HL-60/S4 (cell line): ENCODE results near the gene RAPGEF5.

Experiments used
- in situ Hi-C: fragments of 300-500 bp; cut with MboI; formaldehyde crosslinking; loops from 2 replicates; pipeline ENCODE4 v1.14.3; 2022; ENCODE audit warnings: low sequenced_read_pairs

The RAPGEF5 gene

DNA sequence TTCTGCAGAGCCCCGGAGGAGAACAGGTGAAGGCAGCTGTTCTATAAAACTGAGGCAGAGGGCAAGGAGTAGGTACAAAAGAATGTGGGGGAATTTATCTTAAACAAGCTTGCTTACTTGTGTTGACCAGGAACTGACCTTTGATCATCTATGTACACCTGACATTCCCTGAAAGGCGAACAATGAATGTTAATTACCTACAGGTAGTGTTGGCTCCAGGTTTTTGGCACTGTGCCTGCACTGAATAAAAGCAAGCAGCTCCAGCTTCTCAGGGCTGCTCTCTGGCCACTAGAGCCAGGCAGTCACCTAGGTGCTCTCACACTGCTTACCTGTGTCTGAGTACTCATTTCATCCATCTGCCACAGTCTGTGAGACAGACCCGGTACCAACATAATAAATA is 87.0 kb downstream of the RAPGEF5 start:
- in situ Hi-C loops = no loop called here

GRCh38 chr7:22268884-22269421 is 88.0 kb downstream of the RAPGEF5 start:
- in situ Hi-C loops = no loop called here

GRCh38 chr7:22267930-22268615 is 88.9 kb downstream of the RAPGEF5 start:
- in situ Hi-C loops = no loop called here

DNA sequence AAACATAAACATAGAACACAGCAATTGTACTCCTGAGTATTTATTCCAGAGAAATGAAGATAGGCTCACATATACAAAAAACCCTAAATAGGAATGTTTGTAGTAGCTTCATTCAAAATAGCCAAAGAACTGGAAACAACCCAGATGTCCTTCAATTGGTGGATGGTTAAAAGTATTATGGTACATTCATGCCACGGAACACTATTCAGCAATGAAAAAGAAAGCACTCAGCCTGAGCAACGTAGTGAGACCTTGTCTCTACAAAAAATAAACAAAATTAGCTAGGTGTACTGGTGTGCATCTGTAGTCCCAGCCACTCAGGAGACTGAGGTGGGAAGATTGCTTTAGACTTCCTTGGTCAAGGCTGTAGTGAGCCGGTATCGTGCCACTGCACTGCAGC is 94.4 kb downstream of the RAPGEF5 start:
- in situ Hi-C loops = no loop called here

GRCh38 chr7:22256541-22257096 is 100.3 kb downstream of the RAPGEF5 start:
- in situ Hi-C loops = no loop called here

- in situ Hi-C loops = no loop called here
These were observed 101.1 kb downstream of the RAPGEF5 start for GRCh38 chr7:22255834-22256233.

GRCh38 chr7:22255342-22255741 is 101.6 kb downstream of the RAPGEF5 start:
- in situ Hi-C loops = no loop called here

DNA sequence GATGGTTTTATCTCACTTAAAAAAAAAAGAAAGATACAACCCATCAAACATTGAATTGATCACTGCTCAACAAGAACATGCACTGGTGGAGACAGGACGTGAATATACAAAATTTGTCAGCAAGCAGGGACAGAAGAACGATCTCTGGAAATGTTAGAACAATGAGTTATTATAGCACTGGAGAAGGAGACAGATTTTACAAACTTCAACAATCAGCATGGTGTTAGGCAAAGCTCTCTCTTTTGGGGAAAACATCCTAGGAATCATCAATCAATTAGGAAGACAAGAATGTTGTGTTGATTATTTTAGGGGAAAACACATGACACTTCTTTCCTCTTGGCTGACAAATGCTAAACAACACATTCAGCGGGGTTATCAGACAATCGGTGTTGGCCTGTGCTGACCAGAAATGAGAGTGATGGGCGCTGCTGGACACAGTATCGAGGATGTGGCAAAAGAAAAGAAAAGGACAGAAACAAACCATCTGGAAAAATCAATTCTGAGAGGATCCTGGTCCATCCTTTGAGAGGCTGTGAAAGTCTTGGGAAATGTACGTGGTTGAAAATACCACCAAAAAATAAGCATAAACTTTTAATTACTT is 103.9 kb downstream of the RAPGEF5 start:
- in situ Hi-C loops = no loop called here

DNA sequence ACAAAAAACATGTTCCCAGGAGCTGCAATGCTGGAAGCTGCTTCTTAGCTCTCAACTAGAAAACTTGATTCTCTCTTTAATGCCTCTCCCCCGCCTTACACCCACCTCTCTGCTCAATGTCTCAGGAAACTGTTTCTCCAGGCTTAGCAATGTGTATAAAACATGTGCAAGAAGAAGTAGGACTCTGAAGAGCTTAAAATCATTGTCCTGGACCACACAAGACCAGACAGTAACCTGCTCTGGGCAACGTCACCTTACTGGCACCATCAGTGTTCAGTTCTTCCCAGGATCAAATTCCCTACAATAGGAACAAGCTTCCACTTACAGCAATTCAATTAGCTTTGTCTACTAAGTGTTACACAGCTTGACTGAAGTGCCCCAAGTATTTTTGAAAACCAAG is 104.9 kb downstream of the RAPGEF5 start:
- in situ Hi-C loops = no loop called here

GRCh38 chr7:22251281-22251680 is 105.7 kb downstream of the RAPGEF5 start:
- in situ Hi-C loops = no loop called here

DNA sequence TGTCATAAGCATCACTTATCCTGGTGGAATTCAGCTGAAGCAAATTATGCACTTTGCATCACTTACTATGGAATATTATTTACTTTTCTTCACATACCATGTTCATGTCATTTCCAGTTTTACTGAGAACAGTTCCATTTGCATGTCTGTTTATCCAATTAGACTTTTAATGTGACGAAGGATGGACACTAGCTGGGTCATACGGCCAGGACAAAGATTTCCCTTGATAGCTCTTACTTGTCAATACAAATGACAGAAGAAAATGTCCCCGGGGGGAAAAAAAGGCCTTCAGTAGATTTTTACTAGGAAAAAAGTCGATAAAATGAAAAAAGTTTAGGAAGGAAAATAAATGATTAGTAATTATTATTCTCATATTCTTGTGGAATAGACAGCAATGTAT is 106.6 kb downstream of the RAPGEF5 start:
- in situ Hi-C loops = no loop called here

- in situ Hi-C loops = no loop called here
These were observed 108.7 kb downstream of the RAPGEF5 start for GRCh38 chr7:22248111-22248809.

- in situ Hi-C loops = no loop called here
These were observed 115.1 kb downstream of the RAPGEF5 start for GRCh38 chr7:22241805-22242390.

- in situ Hi-C loops = no loop called here
These were observed 115.9 kb downstream of the RAPGEF5 start for GRCh38 chr7:22240904-22241571.

DNA sequence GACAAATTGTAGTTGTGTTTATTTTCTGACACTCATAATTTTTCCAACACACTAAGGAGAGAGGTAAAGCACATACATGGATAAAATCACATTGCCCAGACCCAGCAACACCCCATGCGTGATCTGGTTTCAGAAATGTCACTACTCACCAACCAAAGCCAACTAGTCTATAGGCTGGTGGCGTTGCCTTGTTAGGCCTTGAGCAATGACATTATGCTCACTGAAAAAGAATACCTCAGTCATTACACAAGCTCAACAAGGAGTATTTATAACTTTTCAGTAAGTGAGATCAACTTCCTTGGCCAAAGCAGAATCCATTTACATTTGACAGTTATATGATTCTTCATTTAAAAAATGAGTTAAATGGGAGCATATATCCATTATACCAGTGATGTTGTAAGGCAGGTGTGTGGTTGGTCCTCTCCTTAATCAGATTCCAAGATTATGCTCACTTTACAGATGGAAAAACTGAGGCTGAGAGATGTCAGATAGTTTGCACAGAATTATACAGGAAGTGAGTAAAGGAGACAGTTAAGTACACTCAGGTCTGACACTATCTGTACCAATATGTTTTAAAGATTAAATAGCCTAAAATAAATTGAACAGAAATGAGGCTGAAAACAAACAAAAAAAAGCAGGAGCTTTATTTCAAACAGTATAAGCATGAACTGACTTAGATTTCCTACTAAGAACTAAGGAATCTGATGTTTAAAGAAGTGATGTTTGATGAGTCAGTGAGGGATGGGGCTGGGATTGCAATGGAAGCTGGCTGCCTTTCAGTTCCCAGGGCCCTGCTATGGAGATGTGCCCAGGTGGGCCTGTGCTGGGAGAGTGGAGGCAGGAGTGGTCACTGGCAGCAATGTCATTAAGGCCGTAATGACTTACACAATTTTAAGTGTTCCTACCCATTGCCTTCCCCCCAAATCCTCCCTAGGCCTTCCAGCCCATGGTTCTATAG is 118.3 kb downstream of the RAPGEF5 start:
- in situ Hi-C loops = no loop called here

DNA sequence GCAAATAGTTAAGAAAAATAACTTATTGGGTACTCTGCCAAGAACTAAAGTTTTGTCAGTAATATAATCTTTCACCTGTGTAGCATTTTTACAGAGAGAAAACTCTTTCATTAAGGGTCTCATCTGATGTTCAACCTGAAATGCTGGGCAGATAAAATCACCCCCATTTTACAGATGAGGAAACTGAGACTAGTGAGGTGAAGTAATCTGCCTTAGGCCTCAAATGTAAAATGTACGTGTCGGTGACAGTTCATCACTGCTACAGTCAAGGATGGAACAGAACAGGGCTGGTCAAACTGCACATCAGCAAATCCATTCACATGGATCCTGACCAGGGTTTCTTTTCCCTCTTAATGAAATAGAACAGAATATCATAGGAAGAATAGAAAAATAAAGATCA is 121.8 kb downstream of the RAPGEF5 start:
- in situ Hi-C loops = no loop called here

GRCh38 chr7:22234227-22234626 is 122.7 kb downstream of the RAPGEF5 start:
- in situ Hi-C loops = no loop called here

DNA sequence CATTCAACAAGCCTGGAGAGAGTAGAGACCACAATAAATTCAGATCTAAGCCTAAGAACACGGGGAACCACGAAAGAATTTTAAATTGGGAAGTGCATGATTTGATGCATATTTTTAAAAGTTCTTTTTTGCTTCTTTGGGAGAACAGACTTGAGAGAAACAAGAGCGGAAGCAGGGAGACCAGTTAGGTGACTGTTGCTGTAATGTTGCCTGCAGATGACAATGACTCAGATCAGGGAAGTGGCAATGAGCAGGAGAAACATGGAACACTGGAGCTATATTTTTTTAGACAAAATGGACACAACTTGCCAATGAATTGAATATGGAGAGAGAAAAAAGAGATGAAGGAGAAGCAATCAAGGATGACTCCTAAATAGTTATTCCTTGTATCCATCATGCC is 125.1 kb downstream of the RAPGEF5 start:
- in situ Hi-C loops = no loop called here

- in situ Hi-C loops = no loop called here
These were observed 125.8 kb downstream of the RAPGEF5 start for GRCh38 chr7:22231141-22231540.

GRCh38 chr7:22230238-22230637 is 126.7 kb downstream of the RAPGEF5 start:
- in situ Hi-C loops = no loop called here
